PC-9 (cell line): ENCODE results near the gene TOMM34. TPM values are rescaled to one million over a fixed set of nuclear protein-coding genes. Genes with fewer than 3 reads are reported as not detected.

Source experiments
- BruUV-seq: library from RNA; stranded (reverse); fragments of 400-500 nt; replicated peaks from 2 replicates; lab custom pipeline; 2021; lab: Mats Ljungman, UMichigan
- CTCF ChIA-PET: fragments of 300-600 bp; sonication (Branson Sonifier 250); formaldehyde crosslinking; loops from one replicate; lab custom pipeline; 2022; ENCODE audit warnings: antibody characterized with exemption; lab: Charles Lee
- POLR2A ChIA-PET: fragments of 300-600 bp; sonication (Branson Sonifier 250); formaldehyde crosslinking; loops from one replicate; lab custom pipeline; 2022; ENCODE audit warnings: antibody characterized with exemption; ENCODE audit not compliant: unreplicated experiment; lab: Charles Lee
- DNase-seq, 2 experiments: peaks; one replicate each; pipeline versions ENCODE4 v3.0.0 to v3.0.0-alpha.2; 2015 to 2022; ENCODE audit warnings: mixed read lengths in 1 of 2
- H2AFZ ChIP-seq: fragments of 200-600 bp; sonication (generic); 2 replicates; pipeline ENCODE4 v1.8.1; 2017; ENCODE audit warnings: antibody characterized with exemption
- H3F3A ChIP-seq: fragments of 200-600 bp; sonication (generic); 2 replicates; pipeline ENCODE4 v1.8.1; 2017; ENCODE audit warnings: antibody characterized with exemption, mild to moderate bottlenecking, low read depth; ENCODE audit not compliant: insufficient read depth
- H3K27ac ChIP-seq: fragments of 200-600 bp; sonication (generic); 2 replicates; pipeline ENCODE4 v1.6.1; 2016; ENCODE audit warnings: mixed run types
- H3K27me3 ChIP-seq: fragments of 200-600 bp; sonication (generic); 2 replicates; pipeline ENCODE4 v1.6.1; 2016; ENCODE audit warnings: low read depth, mixed run types; ENCODE audit not compliant: insufficient read depth
- H3K36me3 ChIP-seq: fragments of 200-600 bp; sonication (generic); 2 replicates; pipeline ENCODE4 v1.6.1; 2016; ENCODE audit warnings: low read depth, mixed run types
- H3K4me1 ChIP-seq: fragments of 200-600 bp; sonication (generic); replicated peaks from 2 replicates; pipeline ENCODE4 v1.6.1; 2016; ENCODE audit warnings: mixed run types; ENCODE audit not compliant: insufficient read depth
- H3K4me2 ChIP-seq: fragments of 200-600 bp; sonication (generic); 2 replicates; pipeline ENCODE4 v1.6.1; 2017; ENCODE audit warnings: mixed run types
- H3K4me3 ChIP-seq: fragments of 200-600 bp; sonication (generic); 2 replicates; pipeline ENCODE4 v1.6.1; 2016; ENCODE audit warnings: mixed run types
- H3K79me2 ChIP-seq: fragments of 200-600 bp; sonication (generic); 2 replicates; pipeline ENCODE4 v1.6.1; 2017; ENCODE audit warnings: low read depth, mixed run types
- H3K9me2 ChIP-seq: fragments of 200-600 bp; sonication (generic); 2 replicates; pipeline ENCODE4 v1.8.1; 2017; ENCODE audit warnings: mild to moderate bottlenecking; ENCODE audit not compliant: insufficient read depth
- H3K9me3 ChIP-seq: fragments of 200-600 bp; sonication (generic); 2 replicates; pipeline ENCODE4 v1.8.1; 2016; ENCODE audit warnings: low read depth; ENCODE audit not compliant: insufficient read depth
- H4K20me1 ChIP-seq: fragments of 200-600 bp; sonication (generic); 2 replicates; pipeline ENCODE4 v1.8.1; 2017; ENCODE audit not compliant: insufficient read depth
- CTCF ChIP-seq: fragments of 200-600 bp; sonication (generic); conservative IDR thresholded peaks from 2 replicates; pipeline ENCODE4 v1.6.1; 2017; ENCODE audit warnings: mixed run types, antibody characterized with exemption, mild to moderate bottlenecking, moderate library complexity
- EZH2 ChIP-seq: fragments of 200-600 bp; sonication (generic); IDR thresholded peaks from 2 replicates; pipeline ENCODE4 v1.8.0; 2017; ENCODE audit warnings: antibody characterized with exemption, low read depth
- intact Hi-C: fragments of 100-400 bp; cut with micrococcal nuclease; formaldehyde crosslinking; loops from one replicate; pipeline ENCODE4 v1.10.0; 2022; ENCODE audit not compliant: unreplicated experiment
- total RNA-seq: library from RNA; stranded (reverse); gene quantifications from 2 replicates; pipeline ENCODE4 v1.2.3, GENCODE V29; 2021

TOMM34 gene
- total RNA-seq, 1 experiment from 2014 or later, result 71.1 TPM

GRCh38 chr20:44897133-44897532 lies 63.1 kb downstream of the TOMM34 start:
- ChIA-PET POLR2A (no interaction called here), CTCF (no interaction called here)
- no TSS peak for BruUV-seq
- Histone ChIP-seq H3K4me2 (no peak overlapping the region), H3K27me3 (no peaks in the 10 kb centered on the region), H3K9me3 (no peaks in the 10 kb centered on the region), H2AFZ (no peak overlapping the region), H3K9me2 (no peaks in the 10 kb centered on the region), H3K27ac (no peak overlapping the region), H3F3A (peaks cover 21% of the 10 kb centered on the region), H3K4me3 (no peak overlapping the region), H3K4me1 (peaks cover 8% of the 10 kb centered on the region), H4K20me1 (peaks cover 100% of the 10 kb centered on the region), H3K36me3 (peaks cover 41% of the 10 kb centered on the region), H3K79me2 (peaks cover 100% of the 10 kb centered on the region)
- TF ChIP-seq CTCF (no peak), EZH2 (no peak)
- DNase-seq, result no peak
- intact Hi-C loops, result no loop called here

- Histone ChIP-seq H3K4me2 (no peak overlapping the region), H3K4me1 (peaks cover 8% of the 10 kb centered on the region), H3K27ac (no peak overlapping the region), H3K9me2 (no peaks in the 10 kb centered on the region), H3K4me3 (no peak overlapping the region), H2AFZ (no peak overlapping the region), H3K9me3 (no peaks in the 10 kb centered on the region), H4K20me1 (peaks cover 100% of the 10 kb centered on the region), H3K36me3 (peaks cover 38% of the 10 kb centered on the region), H3K79me2 (peaks cover 100% of the 10 kb centered on the region), H3K27me3 (no peaks in the 10 kb centered on the region), H3F3A (peaks cover 21% of the 10 kb centered on the region)
- no TSS peak for BruUV-seq
- ChIA-PET CTCF (no interaction called here), POLR2A (no interaction called here)
- TF ChIP-seq CTCF (no peak), EZH2 (no peak)
- DNase-seq, result no peak
- intact Hi-C loops, result no loop called here
Observed at GRCh38 chr20:44896583-44896982, 63.6 kb downstream of the TOMM34 start.

GRCh38 chr20:44894959-44895358 lies 65.2 kb downstream of the TOMM34 start:
- CTCF ChIA-PET, result no interaction called here

More at GRCh38 chr20:44894959-44895358, 65.2 kb downstream of the TOMM34 start:
- Histone ChIP-seq H3K9me3 (no peaks in the 10 kb centered on the region), H3K36me3 (peaks cover 35% of the 10 kb centered on the region), H2AFZ (no peak overlapping the region), H3K4me2 (no peak overlapping the region), H3K4me1 (peaks cover 11% of the 10 kb centered on the region), H3K4me3 (no peak overlapping the region), H3F3A (peaks cover 16% of the 10 kb centered on the region), H4K20me1 (peaks cover 100% of the 10 kb centered on the region), H3K27ac (no peak overlapping the region), H3K79me2 (peaks cover 100% of the 10 kb centered on the region), H3K9me2 (no peaks in the 10 kb centered on the region), H3K27me3 (no peaks in the 10 kb centered on the region)
- POLR2A ChIA-PET, result no interaction called here
- TF ChIP-seq CTCF (no peak), EZH2 (no peak)
- BruUV-seq, result no TSS peak
- intact Hi-C loops, result no loop called here
- DNase-seq, result no peak

Other genes starting within 250 kb of the TOMM34 start
- 0.20 TPM in 1 of 2 replicates, not detected in the other for gene CCN5, start 245.0 kb downstream of the TOMM34 start, total RNA-seq
- 0.20 and 0.26 TPM in 2 replicates for gene KCNK15, start 214.5 kb downstream of the TOMM34 start, total RNA-seq
- 0.13 and 0.15 TPM in 2 replicates for gene RIMS4, start 149.9 kb downstream of the TOMM34 start, total RNA-seq
- gene YWHAB, start 74.7 kb downstream of the TOMM34 start, total RNA-seq, result 194 and 249 TPM in 2 replicates
- gene PABPC1L, start 50.3 kb downstream of the TOMM34 start, total RNA-seq, result 132 and 156 TPM in 2 replicates
- 43.7 and 60.9 TPM in 2 replicates for gene STK4, start 6.1 kb upstream of the TOMM34 start, total RNA-seq
- 0.15 TPM in 1 of 2 replicates, not detected in the other for gene KCNS1, start 140.7 kb upstream of the TOMM34 start, total RNA-seq
- not detected in 2 replicates for gene WFDC5, start 154.8 kb upstream of the TOMM34 start, total RNA-seq
- gene WFDC12, start 164.1 kb upstream of the TOMM34 start, total RNA-seq, result not detected in 2 replicates
- 4.6 and 6.6 TPM in 2 replicates for gene PI3, start 214.5 kb upstream of the TOMM34 start, total RNA-seq
- not detected in 2 replicates for gene SEMG1, start 246.6 kb upstream of the TOMM34 start, total RNA-seq